GM19463 (cell line): Measurements from ENCODE around the gene NDUFC2.
A peak's percentile ranks its signal among the peaks of the same experiment; 100 is the strongest.
"Not testable (repeated sequence)": the region's sequence is repeated elsewhere in the genome, so short reads cannot be mapped to it uniquely, and the experiment has no call there.

Experiments
- ATAC-seq: cut with Tn5 transposase; IDR thresholded peaks from one replicate; pipeline ENCODE4 v1.9.1; 2021; ENCODE audit warnings: mild to moderate bottlenecking, moderate library complexity; ENCODE audit not compliant: unreplicated experiment

NDUFC2 gene

DNA sequence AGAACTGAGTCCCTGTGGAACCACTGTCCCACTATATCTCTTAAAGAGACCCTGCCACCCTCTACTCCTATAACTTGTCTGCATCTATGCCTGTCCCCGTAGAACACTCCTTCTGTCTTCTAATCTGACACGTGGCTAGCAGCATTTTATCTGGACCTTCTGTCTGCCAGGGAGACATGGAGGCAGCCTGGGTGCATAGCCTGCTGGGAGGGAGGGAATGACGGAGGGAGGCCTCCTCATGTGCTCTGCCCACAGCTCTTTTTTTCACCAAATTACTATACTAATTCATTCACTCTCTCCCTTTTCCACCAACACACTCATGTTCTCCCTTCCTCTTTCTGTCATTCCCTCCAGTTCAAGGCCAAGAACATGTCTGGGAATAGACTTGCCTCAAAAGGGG is 23.6 kb downstream of the NDUFC2 start:
- no peak for ATAC-seq

DNA sequence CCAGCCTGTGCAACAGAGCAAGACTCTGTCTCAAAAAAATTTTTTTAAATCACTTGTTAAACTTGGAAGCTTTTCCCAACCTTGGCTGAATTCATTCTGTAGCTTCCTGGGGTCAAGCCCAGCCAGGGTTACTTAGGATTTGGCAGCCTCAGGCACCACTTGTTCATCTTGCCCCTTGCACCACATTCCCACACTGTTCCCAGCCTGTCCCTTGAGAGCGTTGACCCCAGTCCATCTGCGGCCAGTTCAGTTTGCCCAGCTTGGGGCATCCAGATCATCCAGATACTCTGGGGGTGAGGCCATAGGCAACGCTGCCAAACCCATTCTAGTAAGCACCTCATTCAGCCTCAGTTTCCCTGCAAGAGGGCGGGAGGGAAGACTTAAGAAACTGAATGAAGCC is 24.7 kb downstream of the NDUFC2 start:
- no peak for ATAC-seq

- ATAC-seq: no peak
These were observed 28.5 kb downstream of the NDUFC2 start for GRCh38 chr11:78050964-78051831.

DNA sequence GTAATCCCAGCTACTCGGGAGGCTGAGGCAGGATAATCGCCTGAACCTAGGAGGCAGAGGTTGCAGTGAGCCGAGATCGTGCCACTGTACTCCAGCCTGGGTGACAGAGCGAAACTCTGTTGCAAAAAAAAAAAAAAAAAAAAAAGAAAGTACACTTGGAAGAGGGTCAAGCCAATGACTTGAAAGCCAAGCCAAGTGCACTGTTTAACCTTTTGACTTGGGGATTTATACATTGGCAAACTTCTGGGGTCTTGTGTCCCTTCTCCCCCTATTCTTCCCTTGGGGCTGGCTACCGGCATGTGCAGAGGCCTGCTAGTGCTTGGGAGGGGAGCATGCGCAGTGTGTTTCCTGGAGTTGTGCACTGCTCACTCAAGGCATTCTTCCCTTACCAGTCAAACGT is 30.3 kb downstream of the NDUFC2 start:
- ATAC-seq: no peak

- ATAC-seq: no peak
These were observed 31.1 kb downstream of the NDUFC2 start for GRCh38 chr11:78048561-78048960.

- no peak for ATAC-seq
These were observed 33.2 kb downstream of the NDUFC2 start for GRCh38 chr11:78046486-78046854.

- ATAC-seq: no peak
These were observed 33.7 kb downstream of the NDUFC2 start for GRCh38 chr11:78045851-78046485.

GRCh38 chr11:78044706-78045105 is 35.0 kb downstream of the NDUFC2 start:
- no peak for ATAC-seq

DNA sequence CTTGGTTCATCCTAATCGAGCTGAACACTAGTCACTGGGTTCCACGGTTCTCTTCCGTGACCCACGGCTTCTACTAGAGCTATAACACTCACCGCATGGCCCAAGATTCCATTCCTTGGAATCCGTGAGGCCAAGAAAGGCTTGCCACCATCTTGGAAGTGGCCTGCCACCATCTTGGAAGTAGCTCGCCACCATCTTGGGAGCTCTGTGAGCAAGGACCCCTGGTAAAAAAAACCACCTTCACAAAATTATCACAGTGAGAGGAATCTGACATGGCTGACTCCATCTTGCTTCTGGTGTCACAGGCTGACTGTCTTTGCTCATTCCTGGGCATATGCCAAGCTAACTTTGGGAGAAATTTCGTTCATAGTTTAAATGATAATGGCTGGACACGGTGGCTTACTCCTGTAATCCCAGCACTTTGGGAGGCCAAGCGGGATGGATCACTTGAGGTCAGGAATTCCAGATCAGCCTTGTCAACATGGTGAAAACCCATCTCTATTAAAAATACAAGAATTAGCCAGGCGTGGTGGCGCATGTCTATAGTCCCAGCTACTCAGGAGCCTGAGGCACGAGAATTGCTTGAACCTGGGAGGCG is 37.7 kb downstream of the NDUFC2 start:
- ATAC-seq: no peak

DNA sequence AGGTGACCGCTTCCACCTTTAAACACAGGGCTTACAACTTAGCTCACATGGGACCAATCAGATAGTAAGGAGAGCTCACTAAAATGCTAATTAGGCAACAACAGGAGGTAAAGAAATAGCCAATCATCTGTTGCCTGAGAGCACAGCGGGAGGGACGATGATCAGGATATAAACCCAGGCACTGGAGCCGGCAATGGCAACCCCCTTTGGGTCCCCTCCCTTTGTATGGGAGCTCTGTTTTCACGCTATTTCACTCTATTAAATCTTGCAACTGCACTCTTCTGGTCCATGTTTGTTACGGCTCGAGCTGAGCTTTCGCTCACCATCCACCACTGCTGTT is 38.3 kb downstream of the NDUFC2 start:
- ATAC-seq: not testable (repeated sequence)

DNA sequence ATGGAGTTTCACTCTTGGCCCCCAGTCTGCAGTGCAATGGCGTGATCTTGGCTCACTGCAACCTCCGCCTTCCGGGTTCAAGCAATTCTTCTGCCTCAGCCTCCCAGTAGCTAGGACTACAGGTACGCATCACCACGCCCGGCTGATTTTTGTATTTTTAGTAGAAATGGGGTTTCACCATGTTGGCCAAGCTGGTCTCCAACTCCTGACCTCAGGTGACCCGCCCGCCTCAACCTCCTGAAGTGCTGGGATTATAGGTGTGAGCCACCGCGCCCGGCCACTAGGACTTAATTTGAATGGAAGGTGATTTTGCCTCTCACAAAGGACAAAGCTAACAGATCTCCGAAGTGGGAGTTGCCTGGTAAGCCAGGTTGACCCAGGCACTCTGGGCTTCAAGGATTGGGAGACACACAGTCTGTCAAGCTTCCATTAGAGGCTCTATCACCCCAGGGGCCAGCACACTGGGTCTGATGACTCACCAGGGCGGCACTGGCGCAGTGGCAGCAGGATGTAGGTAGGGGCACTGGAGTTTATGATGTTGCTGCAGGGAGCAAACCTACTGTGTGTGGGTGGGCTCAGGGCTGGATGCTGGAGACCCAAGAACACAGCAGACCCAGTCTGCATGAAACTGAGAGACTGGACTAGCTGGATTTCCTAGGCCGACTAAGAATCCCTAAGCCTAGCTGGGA is 38.8 kb downstream of the NDUFC2 start:
- ATAC-seq: no peak

DNA sequence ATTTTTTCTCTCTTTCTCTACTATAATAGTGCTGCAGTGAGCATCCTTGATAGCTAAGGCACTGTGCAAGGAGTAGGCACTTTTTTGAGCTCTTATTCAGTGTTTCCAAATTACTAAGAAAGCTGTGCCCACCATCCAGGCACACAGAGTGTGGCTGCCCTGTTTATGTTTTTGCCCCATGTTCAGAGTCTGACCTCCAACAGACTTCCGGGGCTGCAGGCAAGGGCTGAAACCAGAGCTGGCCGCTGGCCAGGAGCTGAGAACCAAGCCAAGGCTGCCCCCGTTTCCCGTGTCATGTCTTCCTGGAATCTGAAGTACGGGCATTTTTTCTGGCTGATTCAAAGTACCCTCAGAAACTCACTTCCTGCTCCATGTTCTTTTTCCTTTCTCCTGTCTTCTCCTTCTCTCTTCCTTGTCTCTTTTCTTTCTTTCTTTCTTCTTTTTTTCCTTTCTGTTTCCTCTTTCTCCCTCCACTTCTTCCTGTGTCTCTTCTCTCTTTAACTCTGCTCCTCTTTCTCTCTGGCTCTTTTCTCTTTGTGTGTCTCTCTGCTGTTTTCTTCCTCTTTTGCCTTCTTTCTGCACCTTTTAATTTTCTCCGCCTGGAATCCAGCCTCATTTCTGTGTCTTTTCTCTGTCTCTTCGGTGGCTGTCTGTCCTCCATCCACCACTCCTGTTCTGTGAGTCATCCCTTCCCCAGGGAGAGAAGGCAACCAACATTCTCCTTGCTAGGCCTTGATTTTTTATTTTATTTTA is 39.6 kb downstream of the NDUFC2 start:
- peak; percentile 89 for ATAC-seq

GRCh38 chr11:78039391-78039918 is 40.2 kb downstream of the NDUFC2 start:
- ATAC-seq: peak; percentile 24

DNA sequence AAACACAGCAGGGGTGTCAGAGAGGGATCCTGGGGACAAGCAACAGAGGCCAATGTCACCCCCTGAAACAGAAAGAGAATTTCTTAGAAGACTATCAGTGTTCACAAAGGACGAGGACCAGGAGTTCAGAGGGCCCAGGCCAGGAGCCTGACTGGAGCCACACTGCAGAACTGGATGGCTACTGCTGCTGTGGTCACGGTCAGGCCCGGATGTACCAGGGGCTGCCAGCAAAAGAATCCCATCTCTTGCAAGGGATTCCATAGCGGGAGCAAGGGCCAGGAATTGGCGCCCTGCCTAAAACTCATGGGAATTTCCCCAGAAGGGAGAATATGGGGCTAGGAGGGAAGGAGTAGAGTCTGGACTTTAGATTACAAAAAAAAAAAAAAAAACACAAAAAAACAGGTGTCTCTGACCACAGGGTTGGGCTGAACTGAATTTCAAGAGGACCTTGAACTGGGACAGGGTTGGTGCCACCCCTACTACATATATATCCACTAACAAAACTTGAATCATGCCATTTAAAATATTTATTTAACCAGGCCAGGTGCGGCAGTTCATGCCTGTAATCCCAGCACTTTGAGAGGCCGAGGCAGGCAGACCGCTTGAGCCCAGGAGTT is 40.9 kb downstream of the NDUFC2 start:
- ATAC-seq: no peak

GRCh38 chr11:78037825-78038620 is 41.6 kb downstream of the NDUFC2 start:
- no peak for ATAC-seq

DNA sequence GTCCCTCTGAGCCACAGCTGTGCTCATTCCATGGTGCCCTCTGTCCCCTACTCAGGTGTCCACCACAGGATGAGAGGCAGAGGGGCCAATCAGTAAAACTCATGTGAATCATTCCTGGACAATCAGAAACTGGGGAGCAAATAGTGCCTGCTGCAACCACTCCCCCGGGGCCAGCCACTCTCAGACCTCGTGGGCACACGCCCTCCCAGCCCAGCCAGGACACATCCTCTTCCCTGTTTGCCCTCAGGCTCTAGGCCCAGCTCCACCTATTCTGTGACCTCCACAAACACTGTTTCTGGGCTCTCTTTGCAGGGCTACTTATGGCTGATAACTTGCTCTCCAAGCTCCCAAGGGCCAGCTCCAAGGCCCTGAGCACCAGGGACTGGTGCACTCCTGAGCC is 42.6 kb downstream of the NDUFC2 start:
- no peak for ATAC-seq

- no peak for ATAC-seq
These were observed 43.3 kb downstream of the NDUFC2 start for GRCh38 chr11:78036313-78036712.

GRCh38 chr11:78034623-78035022 is 45.0 kb downstream of the NDUFC2 start:
- no peak for ATAC-seq

- no peak for ATAC-seq
These were observed 46.6 kb downstream of the NDUFC2 start for GRCh38 chr11:78033040-78033439.
